Spleen (tissue), 7 donors: Measurements from ENCODE around the gene IRGC.

Experiments
- CTCF ChIP-seq, 11 experiments: fragments of 200-600 bp in 7 of 11; fragments of 450-650 bp in 4 of 11; sonication (generic) in 4 of 11; IDR thresholded peaks in 8 of 11; conservative IDR thresholded peaks in 3 of 11; 1 replicate in 7 of 11; 2 replicates in 4 of 11; pipeline versions ENCODE4 v1.4.0 to v1.8.0; 2016 to 2021; ENCODE audit warnings: antibody characterized with exemption in 11 of 11, inconsistent platforms in 4 of 11, mild to moderate bottlenecking in 1 of 11
- POLR2A ChIP-seq, 3 donors: fragments of 450-650 bp; IDR thresholded peaks; one replicate each; pipeline ENCODE4 v1.5.1; 2017; ENCODE audit warnings: antibody characterized with exemption in 3 of 3, mild to moderate bottlenecking in 1 of 3
- POLR2AphosphoS5 ChIP-seq, 3 donors: sonication (generic); formaldehyde crosslinking; IDR thresholded peaks; one replicate each; pipeline ENCODE4 v1.5.1; 2017; ENCODE audit warnings: antibody characterized with exemption in 3 of 3
- donor health status: DM: no; HTN: no; CAD: no; lungs with moderate emphysema.
- donor health status: DM: no; HTN: no; CAD: no.
- donor health status: DM: no; HTN: no; CAD: no.

GRCh38 chr19:43684326-43684725 is 31.6 kb upstream of the IRGC start:
- TF ChIP-seq CTCF (IDR thresholded peaks at IDR 0.05 in 8 of 11, conservative IDR thresholded peaks at IDR 0.05 in 3 of 11) (no peak), POLR2AphosphoS5 (IDR thresholded peaks at IDR 0.05) (no peak), POLR2A (IDR thresholded peaks at IDR 0.05) (no peak)
